PC-3 (cell line): ENCODE results near the gene LDLR.

Source experiments
- EZH2 ChIP-seq: fragments of 300-600 bp; sonication (generic); IDR thresholded peaks from one replicate; pipeline ENCODE4 v1.6.1; 2017; ENCODE audit warnings: antibody characterized with exemption, mild to moderate bottlenecking, low read length; ENCODE audit not compliant: unreplicated experiment
- TF ChIP-seq, protein P1 (sequence below): fragments of 300-600 bp; sonication (generic); conservative IDR thresholded peaks from 2 replicates; pipeline ENCODE4 v1.5.1; 2017; ENCODE audit warnings: antibody characterized with exemption, low read depth, mild to moderate bottlenecking, low read length

DNA sequence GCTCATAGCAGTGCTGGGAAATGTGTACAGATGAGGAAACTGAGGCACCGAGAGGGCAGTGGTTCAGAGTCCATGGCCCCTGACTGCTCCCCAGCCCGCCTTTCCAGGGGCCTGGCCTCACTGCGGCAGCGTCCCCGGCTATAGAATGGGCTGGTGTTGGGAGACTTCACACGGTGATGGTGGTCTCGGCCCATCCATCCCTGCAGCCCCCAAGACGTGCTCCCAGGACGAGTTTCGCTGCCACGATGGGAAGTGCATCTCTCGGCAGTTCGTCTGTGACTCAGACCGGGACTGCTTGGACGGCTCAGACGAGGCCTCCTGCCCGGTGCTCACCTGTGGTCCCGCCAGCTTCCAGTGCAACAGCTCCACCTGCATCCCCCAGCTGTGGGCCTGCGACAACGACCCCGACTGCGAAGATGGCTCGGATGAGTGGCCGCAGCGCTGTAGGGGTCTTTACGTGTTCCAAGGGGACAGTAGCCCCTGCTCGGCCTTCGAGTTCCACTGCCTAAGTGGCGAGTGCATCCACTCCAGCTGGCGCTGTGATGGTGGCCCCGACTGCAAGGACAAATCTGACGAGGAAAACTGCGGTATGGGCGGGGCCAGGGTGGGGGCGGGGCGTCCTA is 15.9 kb downstream of the LDLR start:
- TF ChIP-seq, protein P1, sequence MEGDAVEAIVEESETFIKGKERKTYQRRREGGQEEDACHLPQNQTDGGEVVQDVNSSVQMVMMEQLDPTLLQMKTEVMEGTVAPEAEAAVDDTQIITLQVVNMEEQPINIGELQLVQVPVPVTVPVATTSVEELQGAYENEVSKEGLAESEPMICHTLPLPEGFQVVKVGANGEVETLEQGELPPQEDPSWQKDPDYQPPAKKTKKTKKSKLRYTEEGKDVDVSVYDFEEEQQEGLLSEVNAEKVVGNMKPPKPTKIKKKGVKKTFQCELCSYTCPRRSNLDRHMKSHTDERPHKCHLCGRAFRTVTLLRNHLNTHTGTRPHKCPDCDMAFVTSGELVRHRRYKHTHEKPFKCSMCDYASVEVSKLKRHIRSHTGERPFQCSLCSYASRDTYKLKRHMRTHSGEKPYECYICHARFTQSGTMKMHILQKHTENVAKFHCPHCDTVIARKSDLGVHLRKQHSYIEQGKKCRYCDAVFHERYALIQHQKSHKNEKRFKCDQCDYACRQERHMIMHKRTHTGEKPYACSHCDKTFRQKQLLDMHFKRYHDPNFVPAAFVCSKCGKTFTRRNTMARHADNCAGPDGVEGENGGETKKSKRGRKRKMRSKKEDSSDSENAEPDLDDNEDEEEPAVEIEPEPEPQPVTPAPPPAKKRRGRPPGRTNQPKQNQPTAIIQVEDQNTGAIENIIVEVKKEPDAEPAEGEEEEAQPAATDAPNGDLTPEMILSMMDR: no peak
- TF ChIP-seq EZH2: no peak
